ENCODE results near the gene SP140L.

SP140L gene

DNA sequence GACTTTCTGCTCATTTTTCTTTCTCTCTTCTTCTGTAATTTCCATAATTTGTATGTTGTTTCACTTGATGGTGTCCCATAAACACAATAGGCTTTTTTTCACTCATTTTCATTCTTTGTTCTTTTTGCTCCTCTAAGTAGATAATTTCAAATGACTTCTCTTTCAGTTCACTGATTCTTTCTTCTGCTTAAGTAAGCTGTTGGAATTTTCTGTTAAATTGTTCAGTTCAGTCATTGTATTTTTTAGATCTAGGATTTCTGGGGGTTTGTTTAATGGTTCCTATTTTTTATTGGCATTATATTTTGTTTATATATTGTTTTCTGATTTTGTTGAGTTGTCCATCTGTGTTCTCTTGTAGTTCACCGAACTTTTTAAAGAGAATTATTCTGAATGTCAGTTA is 19.5 kb downstream of the SP140L start:
- no peaks in the 10 kb centered on the region for H3K36me3 ChIP-seq (ENCODE audit: control insufficient read depth, insufficient read depth, low read length, severe bottlenecking)
- H3K27me3 ChIP-seq (replicated peaks; ENCODE audit: control insufficient read depth, insufficient read depth, low read length): no peaks in the 10 kb centered on the region
- no peaks in the 10 kb centered on the region for H3K9me3 ChIP-seq (ENCODE audit: control insufficient read depth, low read length)
- DNase-seq (ENCODE audit: low read depth): no peak
- peaks cover 8% of the 10 kb centered on the region for H3K4me1 ChIP-seq (ENCODE audit: control insufficient read depth, insufficient read depth, low read length)
- H3K4me3 ChIP-seq (ENCODE audit: low read length): no peak overlapping the region
- no peak overlapping the region for H3K9ac ChIP-seq (ENCODE audit: low read length)

DNA sequence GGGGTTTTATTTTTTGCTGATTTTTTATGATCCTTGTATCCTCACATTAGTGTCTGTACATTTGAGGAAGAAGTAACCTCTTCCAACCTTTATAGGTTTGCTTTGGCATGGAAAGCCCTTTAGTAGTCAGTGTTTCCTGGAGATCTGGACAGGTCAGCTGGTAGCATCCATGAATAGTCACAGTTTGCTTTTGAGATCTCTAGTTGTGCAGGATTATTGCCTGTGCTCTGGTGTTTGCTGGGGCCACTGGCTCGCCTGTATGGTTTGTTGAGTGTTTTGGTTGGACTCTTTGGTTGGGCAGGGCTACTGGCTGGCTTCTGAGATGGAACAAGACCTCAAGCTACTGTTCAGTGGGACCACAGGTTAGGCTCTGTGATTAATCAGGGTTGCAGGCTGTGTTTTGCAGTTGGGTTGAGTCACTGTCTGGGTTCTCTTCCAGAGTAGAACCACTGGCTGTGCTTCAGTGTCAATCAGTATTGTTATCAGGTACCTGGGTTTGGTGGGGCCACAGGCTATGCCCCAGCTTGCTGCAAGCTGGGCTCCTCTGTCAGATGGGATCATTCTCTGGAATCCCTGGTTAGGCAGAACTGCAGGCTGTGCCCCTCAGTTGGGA is 20.0 kb downstream of the SP140L start:
- no peaks in the 10 kb centered on the region for H3K27me3 ChIP-seq (replicated peaks; ENCODE audit: control insufficient read depth, insufficient read depth, low read length)
- peaks cover 8% of the 10 kb centered on the region for H3K4me1 ChIP-seq (ENCODE audit: control insufficient read depth, insufficient read depth, low read length)
- no peak overlapping the region for H3K4me3 ChIP-seq (ENCODE audit: low read length)
- no peaks in the 10 kb centered on the region for H3K9me3 ChIP-seq (ENCODE audit: control insufficient read depth, low read length)
- no peak overlapping the region for H3K9ac ChIP-seq (ENCODE audit: low read length)
- no peak for DNase-seq (ENCODE audit: low read depth)
- H3K36me3 ChIP-seq (ENCODE audit: control insufficient read depth, insufficient read depth, low read length, severe bottlenecking): no peaks in the 10 kb centered on the region

DNA sequence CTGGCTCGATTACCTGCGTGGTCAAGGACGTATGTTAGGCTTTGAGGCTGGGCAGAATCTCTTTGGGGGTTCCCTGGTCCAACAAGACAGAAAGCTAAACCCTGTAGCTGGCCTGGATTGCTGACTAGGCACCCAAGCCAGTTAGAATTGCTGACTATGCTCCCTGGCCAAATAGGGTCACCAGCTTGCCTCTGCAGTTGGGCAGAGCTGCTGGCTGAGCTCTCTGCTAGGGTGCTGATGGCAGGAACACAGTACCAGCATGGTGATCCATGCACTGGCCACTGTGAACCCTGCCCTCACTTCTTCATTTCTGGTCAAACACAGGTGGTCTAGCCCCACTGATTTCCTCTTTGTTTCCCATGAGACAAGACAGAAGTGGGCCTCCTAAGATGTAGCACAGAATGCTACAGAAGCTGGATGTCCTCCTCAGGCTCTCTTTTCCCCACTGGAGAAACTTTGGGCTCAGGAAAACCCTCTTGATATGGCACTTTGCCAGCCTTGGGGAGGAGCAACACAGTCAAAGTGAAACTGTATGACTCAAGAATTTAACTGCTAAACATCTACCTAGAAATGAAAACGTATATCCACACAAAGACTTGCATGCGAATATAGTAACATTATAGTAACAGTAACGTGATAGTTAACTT is 20.8 kb downstream of the SP140L start:
- Histone ChIP-seq H3K36me3 (ENCODE audit: control insufficient read depth, insufficient read depth, low read length, severe bottlenecking) (no peaks in the 10 kb centered on the region), H3K4me1 (ENCODE audit: control insufficient read depth, insufficient read depth, low read length) (peaks cover 8% of the 10 kb centered on the region), H3K27me3 (replicated peaks; ENCODE audit: control insufficient read depth, insufficient read depth, low read length) (no peaks in the 10 kb centered on the region), H3K4me3 (ENCODE audit: low read length) (no peak overlapping the region), H3K9me3 (ENCODE audit: control insufficient read depth, low read length) (no peaks in the 10 kb centered on the region), H3K9ac (ENCODE audit: low read length) (no peak overlapping the region)
- peak; percentile 12 for DNase-seq (ENCODE audit: low read depth)

DNA sequence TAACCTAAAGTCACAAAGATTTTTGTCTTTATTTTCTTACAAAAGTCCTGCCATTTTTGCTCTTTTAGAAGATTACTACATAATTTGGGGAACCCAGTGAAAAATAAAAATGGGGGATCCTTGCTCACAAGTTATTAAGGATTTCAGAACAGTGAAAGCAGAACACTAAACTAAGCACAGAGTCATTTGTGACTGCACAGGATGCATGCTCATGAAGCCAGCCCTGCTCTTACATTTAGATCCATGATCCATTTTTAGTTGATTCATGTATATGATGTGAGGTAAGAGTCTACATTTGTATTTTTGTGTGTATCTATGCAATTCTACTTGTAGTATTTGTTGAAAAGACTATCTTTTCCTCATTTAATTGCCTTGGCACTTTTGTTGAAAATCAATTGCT is 21.8 kb downstream of the SP140L start:
- H3K27me3 ChIP-seq (replicated peaks; ENCODE audit: control insufficient read depth, insufficient read depth, low read length): no peaks in the 10 kb centered on the region
- no peak for DNase-seq (ENCODE audit: low read depth)
- no peaks in the 10 kb centered on the region for H3K36me3 ChIP-seq (ENCODE audit: control insufficient read depth, insufficient read depth, low read length, severe bottlenecking)
- no peaks in the 10 kb centered on the region for H3K9me3 ChIP-seq (ENCODE audit: control insufficient read depth, low read length)
- H3K4me3 ChIP-seq (ENCODE audit: low read length): no peak overlapping the region
- H3K9ac ChIP-seq (ENCODE audit: low read length): no peak overlapping the region
- H3K4me1 ChIP-seq (ENCODE audit: control insufficient read depth, insufficient read depth, low read length): peaks cover 12% of the 10 kb centered on the region

DNA sequence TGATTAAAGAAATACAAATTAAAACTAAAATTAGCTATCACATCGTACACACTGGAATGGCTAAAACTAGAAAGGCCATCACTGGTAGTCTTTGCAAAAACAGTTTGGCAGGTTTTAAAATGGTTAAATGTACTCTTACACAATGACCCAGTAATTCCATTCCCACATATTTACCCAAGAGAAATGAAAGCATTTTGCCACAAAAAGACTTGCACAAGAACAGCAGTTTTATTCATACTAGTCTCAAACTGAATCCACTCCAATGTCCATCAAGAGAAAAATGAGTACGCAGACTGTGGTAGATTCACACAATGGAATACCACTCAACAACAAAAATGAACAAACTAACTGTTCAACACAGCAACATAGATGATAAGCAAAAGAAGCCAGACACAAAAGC is 29.1 kb downstream of the SP140L start:
- H3K9me3 ChIP-seq (ENCODE audit: control insufficient read depth, low read length): peaks cover 8% of the 10 kb centered on the region
- H3K4me3 ChIP-seq (ENCODE audit: low read length): no peak overlapping the region
- peak; percentile 84 for DNase-seq (ENCODE audit: low read depth)
- H3K36me3 ChIP-seq (ENCODE audit: control insufficient read depth, insufficient read depth, low read length, severe bottlenecking): peaks cover 10% of the 10 kb centered on the region
- H3K27me3 ChIP-seq (replicated peaks; ENCODE audit: control insufficient read depth, insufficient read depth, low read length): no peaks in the 10 kb centered on the region
- no peak overlapping the region for H3K9ac ChIP-seq (ENCODE audit: low read length)
- H3K4me1 ChIP-seq (ENCODE audit: control insufficient read depth, insufficient read depth, low read length): peaks cover 24% of the 10 kb centered on the region

DNA sequence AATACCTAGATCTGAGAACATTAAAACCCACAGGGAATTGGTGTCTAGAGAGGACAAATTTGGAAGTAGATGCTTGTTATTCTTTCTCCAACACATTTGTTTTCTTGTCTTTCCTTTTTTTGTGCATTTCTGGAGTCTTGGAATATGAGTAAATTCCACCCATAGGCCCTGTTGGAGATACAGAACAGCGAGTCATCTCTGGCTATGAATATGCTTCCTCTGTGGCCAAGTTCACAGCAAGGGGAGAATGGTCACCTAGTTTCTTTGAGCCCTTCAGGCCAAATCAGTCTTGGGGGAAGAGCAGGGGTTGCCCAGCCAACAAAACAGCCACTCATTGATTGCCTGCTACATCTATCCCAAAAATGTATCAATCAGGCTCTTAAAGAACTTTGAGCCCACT is 31.3 kb downstream of the SP140L start:
- peaks cover 19% of the 10 kb centered on the region for H3K36me3 ChIP-seq (ENCODE audit: control insufficient read depth, insufficient read depth, low read length, severe bottlenecking)
- H3K4me3 ChIP-seq (ENCODE audit: low read length): no peak overlapping the region
- H3K4me1 ChIP-seq (ENCODE audit: control insufficient read depth, insufficient read depth, low read length): peaks cover 24% of the 10 kb centered on the region
- H3K9ac ChIP-seq (ENCODE audit: low read length): no peak overlapping the region
- peaks cover 8% of the 10 kb centered on the region for H3K9me3 ChIP-seq (ENCODE audit: control insufficient read depth, low read length)
- no peaks in the 10 kb centered on the region for H3K27me3 ChIP-seq (replicated peaks; ENCODE audit: control insufficient read depth, insufficient read depth, low read length)
- peak; percentile 22 for DNase-seq (ENCODE audit: low read depth)

DNA sequence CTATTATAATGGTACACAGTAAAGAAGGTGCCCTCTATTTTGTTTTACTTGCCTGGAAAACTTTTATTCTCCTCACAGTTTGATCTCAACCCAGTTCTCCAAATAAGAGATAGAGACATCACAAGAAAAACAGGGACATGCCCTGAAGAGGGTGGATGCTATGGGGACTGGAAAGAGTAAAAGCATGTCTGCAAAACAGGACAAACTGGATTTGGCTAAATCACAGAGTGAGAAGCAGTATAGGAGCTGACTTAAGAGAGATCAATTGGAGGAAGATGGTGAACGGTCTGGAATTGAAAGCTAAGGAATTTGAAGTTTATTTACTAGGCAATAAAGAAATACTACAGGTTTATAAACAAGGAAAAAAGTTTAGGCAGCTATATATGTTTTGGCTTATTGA is 33.0 kb downstream of the SP140L start:
- DNase-seq (ENCODE audit: low read depth): no peak
- H3K9me3 ChIP-seq (ENCODE audit: control insufficient read depth, low read length): peaks cover 8% of the 10 kb centered on the region
- H3K36me3 ChIP-seq (ENCODE audit: control insufficient read depth, insufficient read depth, low read length, severe bottlenecking): peaks cover 19% of the 10 kb centered on the region
- no peaks in the 10 kb centered on the region for H3K27me3 ChIP-seq (replicated peaks; ENCODE audit: control insufficient read depth, insufficient read depth, low read length)
- H3K4me3 ChIP-seq (ENCODE audit: low read length): no peak overlapping the region
- H3K4me1 ChIP-seq (ENCODE audit: control insufficient read depth, insufficient read depth, low read length): peaks cover 20% of the 10 kb centered on the region
- no peak overlapping the region for H3K9ac ChIP-seq (ENCODE audit: low read length)

DNA sequence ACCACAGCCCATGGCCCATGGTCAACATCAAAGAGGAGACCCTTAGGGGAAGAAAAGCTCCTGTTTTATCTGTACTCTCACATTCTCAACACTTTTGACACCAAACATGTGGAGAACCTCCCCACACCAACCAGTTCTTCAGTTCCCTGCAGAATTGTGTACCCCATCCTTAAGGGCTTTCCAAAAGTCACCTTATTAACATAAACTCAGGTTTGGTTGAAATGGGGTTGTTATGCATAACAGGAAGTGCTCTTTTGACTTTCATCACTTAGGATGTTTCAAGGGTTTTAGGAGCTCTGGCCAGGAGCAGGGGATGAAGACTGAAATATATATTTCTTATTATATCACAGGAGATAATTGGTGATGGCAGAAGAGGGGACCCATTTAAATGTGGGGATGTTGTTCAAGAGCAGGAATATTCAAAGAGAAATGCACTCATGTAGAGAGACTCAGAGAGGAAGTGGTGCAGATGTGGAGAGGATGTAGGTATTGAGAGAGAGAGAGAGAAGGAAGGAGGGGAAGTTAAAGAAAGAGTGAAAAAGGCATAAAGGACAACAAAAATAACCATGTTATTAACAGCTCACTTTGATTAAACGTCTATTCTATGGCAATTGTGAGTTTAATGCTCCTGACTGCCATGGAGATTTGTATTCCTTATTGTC is 35.2 kb downstream of the SP140L start:
- no peaks in the 10 kb centered on the region for H3K4me1 ChIP-seq (ENCODE audit: control insufficient read depth, insufficient read depth, low read length)
- H3K4me3 ChIP-seq (ENCODE audit: low read length): no peak overlapping the region
- H3K27me3 ChIP-seq (replicated peaks; ENCODE audit: control insufficient read depth, insufficient read depth, low read length): no peaks in the 10 kb centered on the region
- H3K9ac ChIP-seq (ENCODE audit: low read length): no peak overlapping the region
- H3K36me3 ChIP-seq (ENCODE audit: control insufficient read depth, insufficient read depth, low read length, severe bottlenecking): peaks cover 19% of the 10 kb centered on the region
- DNase-seq (ENCODE audit: low read depth): no peak
- H3K9me3 ChIP-seq (ENCODE audit: control insufficient read depth, low read length): peaks cover 7% of the 10 kb centered on the region

DNA sequence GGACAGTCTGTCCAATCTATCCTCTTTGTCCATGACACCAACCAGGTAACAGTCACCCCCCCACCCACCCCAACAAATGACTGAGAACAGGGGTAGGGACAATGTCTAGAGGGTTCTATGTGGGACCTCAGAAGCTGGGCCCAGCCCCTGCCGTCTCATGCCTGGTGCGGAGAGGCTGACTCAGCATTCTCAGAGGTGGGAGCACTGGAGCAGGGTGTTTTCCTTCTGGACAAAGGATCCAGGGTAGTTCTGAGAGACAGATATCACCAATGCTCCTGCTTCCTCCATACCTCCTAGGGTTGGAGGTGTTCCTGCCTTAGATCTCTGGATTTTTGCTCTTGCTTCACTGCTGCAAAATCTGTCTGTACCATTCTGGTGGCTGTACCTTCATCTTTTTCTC is 55.1 kb downstream of the SP140L start:
- Histone ChIP-seq H3K36me3 (ENCODE audit: control insufficient read depth, insufficient read depth, low read length, severe bottlenecking) (peaks cover 26% of the 10 kb centered on the region), H3K9ac (ENCODE audit: low read length) (no peak overlapping the region), H3K4me1 (ENCODE audit: control insufficient read depth, insufficient read depth, low read length) (no peaks in the 10 kb centered on the region), H3K27me3 (replicated peaks; ENCODE audit: control insufficient read depth, insufficient read depth, low read length) (no peaks in the 10 kb centered on the region), H3K4me3 (ENCODE audit: low read length) (no peak overlapping the region), H3K9me3 (ENCODE audit: control insufficient read depth, low read length) (no peaks in the 10 kb centered on the region)
- no peak for DNase-seq (ENCODE audit: low read depth)

DNA sequence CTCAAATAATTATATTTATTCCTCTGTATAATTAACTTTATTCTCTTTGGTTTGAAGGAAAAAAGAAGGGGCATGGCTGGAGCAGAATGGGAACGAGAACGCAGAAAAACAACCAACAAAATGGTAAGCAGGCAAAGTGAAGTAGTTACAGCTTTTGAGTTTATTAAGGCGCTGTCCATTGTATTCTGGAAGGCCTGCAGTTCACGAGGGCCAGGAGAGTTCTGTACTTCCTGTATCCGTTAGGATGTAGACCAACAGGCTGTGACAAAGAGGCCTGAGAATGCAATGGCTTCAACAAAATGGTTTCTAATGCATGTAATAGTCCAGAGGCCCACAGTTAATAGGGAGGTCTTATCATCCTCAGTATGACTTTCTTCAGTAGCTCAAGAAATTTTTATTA is 56.5 kb downstream of the SP140L start:
- Histone ChIP-seq H3K27me3 (replicated peaks; ENCODE audit: control insufficient read depth, insufficient read depth, low read length) (no peaks in the 10 kb centered on the region), H3K4me3 (ENCODE audit: low read length) (no peak overlapping the region), H3K36me3 (ENCODE audit: control insufficient read depth, insufficient read depth, low read length, severe bottlenecking) (peaks cover 26% of the 10 kb centered on the region), H3K4me1 (ENCODE audit: control insufficient read depth, insufficient read depth, low read length) (no peaks in the 10 kb centered on the region), H3K9ac (ENCODE audit: low read length) (no peak overlapping the region), H3K9me3 (ENCODE audit: control insufficient read depth, low read length) (no peaks in the 10 kb centered on the region)
- no peak for DNase-seq (ENCODE audit: low read depth)

DNA sequence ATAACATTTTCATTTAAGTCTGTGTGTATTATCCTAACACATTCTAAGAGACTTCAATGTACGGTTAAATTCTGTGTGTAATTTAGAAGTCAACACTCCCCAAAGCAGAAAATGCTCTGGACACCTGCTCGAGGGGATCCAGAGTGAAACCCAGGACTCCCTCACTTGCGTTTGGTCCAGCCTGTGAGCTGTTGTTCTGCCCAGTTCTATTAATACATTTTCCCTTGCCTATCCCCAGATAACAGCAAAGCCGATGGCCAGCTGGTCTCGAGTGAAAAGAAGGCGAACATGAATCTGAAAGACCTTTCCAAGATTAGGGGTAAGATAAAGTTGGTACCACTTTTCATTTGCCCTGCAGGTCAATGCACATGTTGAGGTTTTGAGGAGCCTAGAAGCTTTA is 58.0 kb downstream of the SP140L start:
- H3K27me3 ChIP-seq (replicated peaks; ENCODE audit: control insufficient read depth, insufficient read depth, low read length): no peaks in the 10 kb centered on the region
- no peaks in the 10 kb centered on the region for H3K9me3 ChIP-seq (ENCODE audit: control insufficient read depth, low read length)
- H3K4me3 ChIP-seq (ENCODE audit: low read length): no peak overlapping the region

More for the DNA sequence above, 58.0 kb downstream of the SP140L start:
- Histone ChIP-seq H3K36me3 (ENCODE audit: control insufficient read depth, insufficient read depth, low read length, severe bottlenecking) (peaks cover 41% of the 10 kb centered on the region), H3K9ac (ENCODE audit: low read length) (no peak overlapping the region), H3K4me1 (ENCODE audit: control insufficient read depth, insufficient read depth, low read length) (no peaks in the 10 kb centered on the region)
- no peak for DNase-seq (ENCODE audit: low read depth)

Data from adipocyte (in vitro differentiated cells).